HG03025 (cell line): ENCODE data around the gene BAZ2B.
"Not testable (repeated sequence)": the region's sequence is repeated elsewhere in the genome, so short reads cannot be mapped to it uniquely, and the experiment has no call there.

Experiments used
- ATAC-seq: cut with Tn5 transposase; IDR thresholded peaks from one replicate; pipeline ENCODE4 v1.9.1; 2021; ENCODE audit warnings: mild to moderate bottlenecking, moderate library complexity; ENCODE audit not compliant: unreplicated experiment, low FRiP score

The BAZ2B gene, protein sequence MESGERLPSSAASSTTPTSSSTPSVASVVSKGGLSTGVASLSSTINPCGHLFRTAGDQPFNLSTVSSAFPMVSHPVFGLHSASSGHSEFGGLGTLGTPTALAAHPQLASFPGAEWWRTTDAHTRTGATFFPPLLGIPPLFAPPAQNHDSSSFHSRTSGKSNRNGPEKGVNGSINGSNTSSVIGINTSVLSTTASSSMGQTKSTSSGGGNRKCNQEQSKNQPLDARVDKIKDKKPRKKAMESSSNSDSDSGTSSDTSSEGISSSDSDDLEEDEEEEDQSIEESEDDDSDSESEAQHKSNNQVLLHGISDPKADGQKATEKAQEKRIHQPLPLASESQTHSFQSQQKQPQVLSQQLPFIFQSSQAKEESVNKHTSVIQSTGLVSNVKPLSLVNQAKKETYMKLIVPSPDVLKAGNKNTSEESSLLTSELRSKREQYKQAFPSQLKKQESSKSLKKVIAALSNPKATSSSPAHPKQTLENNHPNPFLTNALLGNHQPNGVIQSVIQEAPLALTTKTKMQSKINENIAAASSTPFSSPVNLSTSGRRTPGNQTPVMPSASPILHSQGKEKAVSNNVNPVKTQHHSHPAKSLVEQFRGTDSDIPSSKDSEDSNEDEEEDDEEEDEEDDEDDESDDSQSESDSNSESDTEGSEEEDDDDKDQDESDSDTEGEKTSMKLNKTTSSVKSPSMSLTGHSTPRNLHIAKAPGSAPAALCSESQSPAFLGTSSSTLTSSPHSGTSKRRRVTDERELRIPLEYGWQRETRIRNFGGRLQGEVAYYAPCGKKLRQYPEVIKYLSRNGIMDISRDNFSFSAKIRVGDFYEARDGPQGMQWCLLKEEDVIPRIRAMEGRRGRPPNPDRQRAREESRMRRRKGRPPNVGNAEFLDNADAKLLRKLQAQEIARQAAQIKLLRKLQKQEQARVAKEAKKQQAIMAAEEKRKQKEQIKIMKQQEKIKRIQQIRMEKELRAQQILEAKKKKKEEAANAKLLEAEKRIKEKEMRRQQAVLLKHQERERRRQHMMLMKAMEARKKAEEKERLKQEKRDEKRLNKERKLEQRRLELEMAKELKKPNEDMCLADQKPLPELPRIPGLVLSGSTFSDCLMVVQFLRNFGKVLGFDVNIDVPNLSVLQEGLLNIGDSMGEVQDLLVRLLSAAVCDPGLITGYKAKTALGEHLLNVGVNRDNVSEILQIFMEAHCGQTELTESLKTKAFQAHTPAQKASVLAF (N-terminal part only)

GRCh38 chr2:159616286-159616701 lies at the start of gene BAZ2B:
TSS of gene BAZ2B (minus strand) at chr2:159616548. CDS start at chr2:159478719, 137,829 bp downstream.
- peak; percentile 36 for ATAC-seq

DNA sequence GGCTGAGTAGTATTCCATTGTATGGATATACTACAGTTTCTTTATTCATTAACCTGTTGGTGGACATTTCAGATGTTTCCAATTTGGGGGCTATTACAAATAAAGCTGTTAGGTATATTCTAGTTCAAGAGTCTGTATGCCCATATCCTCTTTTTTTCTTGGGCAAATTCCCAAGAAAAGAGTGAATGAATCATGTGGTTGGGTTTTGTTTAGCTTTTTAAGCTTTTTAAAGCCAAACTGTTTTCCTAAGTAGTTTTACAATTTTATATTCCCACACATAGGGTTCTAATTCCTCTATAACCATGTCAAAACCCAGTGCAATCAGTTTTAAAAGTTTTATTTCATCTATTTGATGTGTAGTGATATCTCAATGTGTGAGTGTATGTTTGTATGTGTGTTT lies 44.9 kb upstream of the BAZ2B start:
- no peak for ATAC-seq

DNA sequence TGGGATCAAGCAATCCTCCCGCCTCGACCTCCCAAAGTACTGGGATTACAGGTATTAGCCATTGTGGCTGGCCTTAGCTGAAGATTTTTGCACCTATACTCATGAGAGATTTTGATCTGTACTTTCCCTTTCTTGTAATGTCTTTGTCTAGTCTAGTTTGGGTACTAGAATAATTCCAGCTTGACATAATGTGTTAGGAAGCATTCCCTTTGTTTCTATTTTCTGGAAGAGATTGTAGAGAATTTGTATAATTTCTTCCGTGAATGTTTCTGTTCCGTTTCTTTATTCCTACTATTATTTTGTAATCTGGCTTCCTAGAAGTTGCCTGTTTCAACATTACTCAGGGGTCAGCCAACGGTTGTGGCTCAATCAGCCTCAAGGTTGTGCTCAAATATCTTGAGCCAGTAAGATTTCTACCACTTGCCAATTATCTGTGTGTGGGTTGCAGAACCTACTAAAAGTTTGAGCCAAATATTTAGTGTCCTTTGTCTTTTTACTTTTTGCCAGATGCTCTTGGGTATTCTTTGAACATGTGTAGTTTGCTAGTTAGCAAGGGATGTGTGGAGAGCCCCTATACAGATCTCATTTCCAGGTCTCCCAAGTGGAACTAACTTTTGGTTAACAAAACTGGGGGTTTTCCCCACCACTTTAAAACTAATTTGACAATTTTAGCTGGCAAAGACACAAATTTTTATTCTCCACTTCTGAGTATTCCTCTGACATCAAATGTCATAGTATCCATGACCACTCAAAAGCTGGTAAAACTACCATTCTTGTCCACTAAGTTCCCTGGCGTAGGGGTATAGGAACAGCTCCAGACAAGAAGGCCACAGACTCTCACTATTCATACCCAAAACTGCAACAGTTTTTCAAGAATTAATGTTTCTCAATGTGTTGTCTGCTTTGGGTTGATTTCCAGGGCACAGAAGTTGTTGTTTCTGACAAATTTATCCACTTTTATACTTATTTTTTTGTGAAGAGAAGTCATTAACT lies 42.8 kb upstream of the BAZ2B start:
- no peak for ATAC-seq

- ATAC-seq: no peak
Measured at GRCh38 chr2:159653962-159654361, 37.6 kb upstream of the BAZ2B start.

DNA sequence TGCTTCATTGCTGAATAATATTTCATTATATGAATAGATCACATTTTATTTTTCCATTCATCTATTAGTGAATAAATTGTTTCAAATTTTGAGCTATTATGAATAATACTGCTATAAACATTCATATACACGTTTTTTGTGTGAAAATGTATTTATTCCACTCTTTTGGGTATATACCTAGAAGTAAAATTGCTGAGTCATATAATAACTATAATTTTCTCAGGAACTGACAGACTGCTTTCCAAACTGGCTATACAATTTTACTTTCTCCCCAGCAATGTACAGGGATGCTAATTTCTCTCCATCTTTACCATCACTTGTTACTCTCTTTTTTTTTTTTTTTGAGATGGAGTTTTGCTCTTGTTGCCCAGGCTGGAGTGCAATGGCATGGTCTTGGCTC lies 35.5 kb upstream of the BAZ2B start:
- ATAC-seq: no peak

DNA sequence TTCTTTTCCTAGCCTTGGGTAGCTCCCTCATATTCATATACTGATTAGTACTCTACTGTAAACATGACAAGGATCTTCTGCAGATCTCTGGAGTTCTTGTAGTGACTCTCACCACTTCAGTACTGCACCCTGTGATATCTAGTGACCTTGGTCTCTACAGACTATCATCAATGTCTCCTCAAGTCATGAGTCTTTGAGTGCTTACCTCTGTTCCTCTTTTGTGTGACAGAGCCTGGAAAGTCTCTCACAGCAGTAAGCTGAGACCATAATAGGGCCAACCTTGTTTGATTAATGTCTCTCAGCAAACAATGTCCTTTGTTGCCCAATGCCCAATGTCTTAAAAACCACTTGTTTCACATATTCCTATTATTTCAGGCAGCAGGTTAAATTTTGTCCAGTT lies 34.2 kb upstream of the BAZ2B start:
- no peak for ATAC-seq

DNA sequence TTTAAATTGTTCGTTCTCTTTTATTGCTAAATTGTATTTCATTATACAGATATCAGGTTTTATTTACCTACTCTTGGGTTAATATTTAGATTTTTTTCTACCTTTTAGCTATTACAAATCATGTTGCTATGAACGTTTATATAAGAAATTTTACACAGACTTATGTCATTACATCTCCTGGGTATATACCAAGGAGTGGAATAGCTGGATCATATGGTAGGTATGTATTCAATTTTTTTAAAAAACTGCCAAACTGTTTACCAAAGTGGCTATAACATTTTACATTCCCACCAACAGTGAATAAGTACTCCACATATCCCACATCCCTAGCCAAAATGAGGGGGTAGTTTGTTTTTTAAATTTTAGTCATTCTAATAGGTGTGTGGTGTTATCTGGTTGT lies 32.3 kb upstream of the BAZ2B start:
- no peak for ATAC-seq

GRCh38 chr2:159647667-159648066 lies 31.3 kb upstream of the BAZ2B start:
- no peak for ATAC-seq

DNA sequence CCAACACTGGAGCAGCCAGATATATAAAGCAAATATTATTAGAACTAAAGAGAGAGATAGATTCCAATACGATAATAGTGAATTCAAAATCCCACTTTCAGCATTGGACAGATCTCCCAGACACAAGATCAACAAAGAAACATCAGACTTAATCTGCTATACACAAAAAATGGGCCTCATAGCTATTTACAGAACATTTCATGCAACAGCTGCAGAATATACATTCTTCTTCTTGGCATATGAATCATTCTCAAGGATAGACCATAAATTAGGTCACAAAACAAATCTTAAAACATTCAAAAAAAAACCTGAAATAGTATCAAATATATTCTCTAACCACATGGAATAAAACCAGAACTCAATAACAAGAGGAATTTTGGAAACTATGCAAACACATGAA lies 23.8 kb upstream of the BAZ2B start:
- ATAC-seq: no peak

- ATAC-seq: no peak
Measured at GRCh38 chr2:159639712-159640111, 23.4 kb upstream of the BAZ2B start.

DNA sequence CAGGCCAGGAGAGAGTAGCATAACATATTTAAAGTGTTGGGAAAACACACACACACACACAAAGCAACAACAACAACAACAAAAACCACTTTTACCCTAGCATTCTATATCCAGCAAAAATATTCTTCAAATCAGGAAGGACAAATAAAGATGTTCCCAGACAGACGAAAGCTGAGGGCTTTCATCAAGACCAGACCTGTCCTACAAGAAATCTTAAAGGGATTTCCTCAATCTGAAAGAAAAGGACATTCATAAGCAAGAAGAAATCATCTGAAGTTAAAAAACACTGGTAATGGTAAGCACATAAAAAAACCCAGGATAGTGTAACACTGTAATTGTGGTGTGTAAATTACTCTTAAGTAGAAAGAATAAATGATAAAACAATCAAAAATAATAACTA lies 22.7 kb upstream of the BAZ2B start:
- no peak for ATAC-seq

DNA sequence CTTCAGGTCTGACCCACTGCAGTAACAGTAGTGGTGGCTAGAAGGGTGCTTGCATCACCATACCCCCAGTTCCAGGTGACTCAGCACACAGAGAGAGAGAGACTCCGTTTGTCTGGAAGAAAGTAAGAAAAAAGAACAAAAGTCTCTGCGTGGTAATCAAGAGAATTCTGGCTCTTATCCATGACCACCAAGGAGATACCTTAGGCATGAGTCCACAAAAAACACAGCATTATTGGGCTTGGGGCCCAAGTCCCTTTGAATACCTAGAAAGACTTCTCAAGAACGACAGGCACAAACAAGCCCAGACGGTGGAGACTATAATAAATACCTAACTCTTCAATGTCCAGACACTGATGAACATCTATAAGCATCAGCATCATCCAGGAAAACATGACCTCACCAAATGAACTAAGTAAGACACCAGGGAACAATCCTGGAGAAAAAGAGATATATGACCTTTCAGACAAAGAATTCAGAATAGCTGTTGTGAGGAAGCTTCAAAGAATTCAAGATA lies 21.7 kb upstream of the BAZ2B start:
- ATAC-seq: no peak

GRCh38 chr2:159637240-159637639 lies 20.9 kb upstream of the BAZ2B start:
- no peak for ATAC-seq

DNA sequence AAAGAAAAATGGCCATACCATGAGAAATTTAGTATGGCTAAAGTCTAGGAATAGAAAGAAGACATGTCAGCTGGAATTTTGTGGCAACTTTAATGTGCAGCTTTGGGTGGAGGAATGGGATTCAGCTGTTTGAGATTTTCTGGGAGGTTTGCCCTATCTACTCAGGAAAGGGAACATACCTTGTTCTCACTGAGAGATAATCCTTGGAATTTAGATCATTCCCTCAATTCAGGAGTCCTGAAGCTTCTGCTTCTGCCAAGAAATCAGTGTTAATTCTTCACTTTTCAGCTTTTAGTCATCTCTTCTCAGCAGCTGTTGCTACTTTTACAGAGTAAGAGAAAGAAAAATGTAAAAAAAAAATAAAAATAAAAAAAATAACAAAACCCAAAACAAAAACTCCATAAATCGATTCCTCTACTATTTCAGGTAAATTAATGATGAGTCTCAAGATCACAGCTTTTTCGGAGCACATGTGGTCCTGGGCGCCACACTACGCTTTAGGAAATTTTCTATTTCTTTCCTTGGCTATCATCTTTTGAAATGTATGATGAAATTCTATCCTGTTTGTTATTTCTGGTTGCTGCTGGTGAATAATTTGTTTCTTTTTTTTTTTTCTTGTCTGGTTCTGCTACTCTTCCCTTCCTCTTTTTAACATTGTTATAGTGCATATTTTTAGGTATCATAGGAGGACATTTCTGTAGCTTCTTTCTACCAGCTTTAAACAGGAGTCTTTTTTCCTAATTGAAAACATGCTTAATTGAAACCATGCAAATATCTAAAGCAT lies 18.9 kb upstream of the BAZ2B start:
- no peak for ATAC-seq

GRCh38 chr2:159633219-159633618 lies 16.9 kb upstream of the BAZ2B start:
- no peak for ATAC-seq

GRCh38 chr2:159625628-159626027 lies 9.3 kb upstream of the BAZ2B start:
- ATAC-seq: not testable (repeated sequence)

DNA sequence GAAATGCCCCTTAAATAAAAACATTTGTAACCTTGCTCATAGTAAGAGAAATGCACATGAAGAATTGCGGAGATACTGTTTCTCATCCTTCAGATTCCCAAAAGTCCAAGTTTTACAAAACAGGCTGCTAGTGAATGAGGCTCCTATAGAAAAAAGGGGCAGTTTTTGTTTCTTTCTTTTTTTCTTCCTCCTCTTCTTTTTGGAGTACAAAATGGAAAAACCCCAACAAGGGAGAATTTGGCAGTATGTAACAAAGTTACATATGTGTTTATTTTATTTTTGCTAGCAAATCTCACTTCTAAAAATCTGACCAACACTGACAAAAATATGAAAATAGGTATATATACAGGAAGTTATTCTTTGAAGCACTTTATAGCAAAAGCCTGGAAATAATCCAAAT lies 7.1 kb upstream of the BAZ2B start:
- ATAC-seq: no peak

GRCh38 chr2:159622966-159623365 lies 6.6 kb upstream of the BAZ2B start:
- ATAC-seq: no peak

DNA sequence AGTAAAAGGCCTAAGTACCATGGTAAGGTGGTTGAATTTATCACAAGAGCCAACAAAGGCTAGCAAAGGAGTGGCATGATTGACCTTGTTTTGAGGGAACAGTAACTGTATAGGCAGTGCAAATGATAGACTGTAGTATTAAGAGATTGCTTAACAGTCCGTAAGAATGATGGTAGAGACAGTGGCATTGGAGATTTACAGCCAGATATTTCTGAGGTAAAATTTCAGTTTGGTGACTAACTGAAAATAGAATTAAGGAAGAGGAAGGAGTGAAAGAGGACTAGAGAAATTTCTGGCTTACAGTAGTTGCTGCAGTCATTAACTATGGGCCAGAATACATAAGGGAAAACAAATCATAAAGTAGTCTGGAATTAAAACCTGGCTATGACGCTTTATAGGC lies 4.4 kb upstream of the BAZ2B start:
- no peak for ATAC-seq
